ES-I3 (cell line): ENCODE measurements around the gene CAMTA1.

ENCODE experiments used
- H3K36me3 ChIP-seq: 2 replicates; pipeline ENCODE4 v1.6.1; 2013; ENCODE audit warnings: mild to moderate bottlenecking, low read length, control low read depth, moderate library complexity; ENCODE audit not compliant: insufficient read depth
- H3K4me1 ChIP-seq: 2 replicates; pipeline ENCODE4 v1.6.1; 2013; ENCODE audit warnings: mild to moderate bottlenecking, control low read depth, low read length; ENCODE audit not compliant: insufficient read depth
- H3K9ac ChIP-seq: 2 replicates; pipeline ENCODE4 v1.6.1; 2013; ENCODE audit warnings: low read depth, mild to moderate bottlenecking, low read length, moderate library complexity
- H3K9me3 ChIP-seq: 2 replicates; pipeline ENCODE4 v1.6.1; 2013; ENCODE audit warnings: mild to moderate bottlenecking, low read length, moderate library complexity; ENCODE audit not compliant: control insufficient read depth, insufficient read depth

The CAMTA1 gene

DNA sequence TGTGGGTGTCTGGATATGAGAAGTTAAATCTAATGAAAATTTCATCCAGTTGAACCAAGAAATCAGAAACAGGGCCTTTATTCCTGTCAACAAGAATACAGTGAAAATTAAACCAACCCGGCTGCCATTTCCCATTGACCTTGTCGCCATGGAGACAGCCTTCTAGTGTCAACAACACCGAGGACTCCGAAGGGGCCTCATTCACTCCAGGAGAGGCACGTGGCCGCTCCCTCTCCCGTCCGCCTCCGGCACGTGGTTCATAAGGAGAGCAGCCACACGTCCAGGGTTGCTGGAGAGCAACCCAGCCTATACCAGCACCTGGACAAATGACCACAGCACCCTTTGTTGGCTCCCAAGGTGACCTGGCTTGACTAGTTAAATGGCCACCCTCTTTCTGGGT lies 865.5 kb downstream of the CAMTA1 start:
- no peaks in the 10 kb centered on the region for H3K9me3 ChIP-seq
- no peaks in the 10 kb centered on the region for H3K36me3 ChIP-seq
- H3K4me1 ChIP-seq, result no peaks in the 10 kb centered on the region
- H3K9ac ChIP-seq, result no peak overlapping the region

GRCh38 chr1:7651203-7651602 lies 865.9 kb downstream of the CAMTA1 start:
- no peak overlapping the region for H3K9ac ChIP-seq
- no peaks in the 10 kb centered on the region for H3K36me3 ChIP-seq
- H3K4me1 ChIP-seq, result no peaks in the 10 kb centered on the region
- no peaks in the 10 kb centered on the region for H3K9me3 ChIP-seq

GRCh38 chr1:7652061-7652460 lies 866.8 kb downstream of the CAMTA1 start:
- no peaks in the 10 kb centered on the region for H3K36me3 ChIP-seq
- H3K4me1 ChIP-seq, result no peaks in the 10 kb centered on the region
- H3K9me3 ChIP-seq, result no peaks in the 10 kb centered on the region
- H3K9ac ChIP-seq, result no peak overlapping the region

- Histone ChIP-seq H3K36me3 (no peaks in the 10 kb centered on the region), H3K4me1 (no peaks in the 10 kb centered on the region), H3K9ac (no peak overlapping the region), H3K9me3 (no peaks in the 10 kb centered on the region)
Measured at GRCh38 chr1:7652515-7653098, 867.4 kb downstream of the CAMTA1 start.

GRCh38 chr1:7654725-7655124 lies 869.5 kb downstream of the CAMTA1 start:
- H3K36me3 ChIP-seq, result no peaks in the 10 kb centered on the region
- H3K9ac ChIP-seq, result no peak overlapping the region
- H3K4me1 ChIP-seq, result no peaks in the 10 kb centered on the region
- H3K9me3 ChIP-seq, result no peaks in the 10 kb centered on the region

GRCh38 chr1:7655354-7655753 lies 870.1 kb downstream of the CAMTA1 start:
- Histone ChIP-seq H3K9ac (no peak overlapping the region), H3K9me3 (no peaks in the 10 kb centered on the region), H3K4me1 (no peaks in the 10 kb centered on the region), H3K36me3 (no peaks in the 10 kb centered on the region)

GRCh38 chr1:7656557-7657215 lies 871.4 kb downstream of the CAMTA1 start:
- Histone ChIP-seq H3K9me3 (no peaks in the 10 kb centered on the region), H3K36me3 (no peaks in the 10 kb centered on the region), H3K9ac (no peak overlapping the region), H3K4me1 (no peaks in the 10 kb centered on the region)

DNA sequence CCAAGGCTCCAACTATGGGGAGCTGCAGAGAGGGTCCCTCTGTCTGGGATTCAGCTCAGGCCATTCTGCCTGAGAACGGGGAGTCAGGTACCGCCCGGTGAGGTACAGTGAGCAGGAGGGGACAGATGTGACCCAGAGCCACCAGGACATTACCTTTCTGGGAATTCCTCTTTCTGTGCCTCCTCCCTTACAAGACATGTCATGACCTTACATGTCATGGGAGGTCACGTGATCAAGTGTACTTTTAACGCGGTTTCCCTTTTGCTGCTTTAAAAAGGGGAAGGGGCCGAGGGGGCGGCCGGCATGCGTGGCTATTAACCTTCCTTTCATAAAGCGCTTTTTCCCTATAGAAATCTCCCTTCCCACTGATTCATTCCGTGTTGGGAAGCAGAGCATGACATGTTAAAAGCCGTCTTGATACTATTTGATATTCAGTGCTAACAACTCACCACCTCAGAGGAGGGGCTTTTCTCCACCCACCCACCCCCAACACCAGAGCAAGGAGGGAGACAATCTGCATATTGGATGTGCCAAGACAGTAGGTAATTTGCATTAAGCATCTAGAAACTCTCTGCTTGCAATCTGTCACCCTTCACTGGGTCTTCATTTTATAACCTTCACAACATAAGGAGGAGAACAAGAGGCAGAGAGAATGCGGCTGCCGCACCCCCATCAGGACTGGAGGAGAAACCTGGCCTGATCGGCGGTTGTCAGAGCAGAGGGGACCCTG lies 872.2 kb downstream of the CAMTA1 start:
- H3K36me3 ChIP-seq, result no peaks in the 10 kb centered on the region
- no peaks in the 10 kb centered on the region for H3K4me1 ChIP-seq
- H3K9me3 ChIP-seq, result no peaks in the 10 kb centered on the region
- H3K9ac ChIP-seq, result no peak overlapping the region

GRCh38 chr1:7658099-7658498 lies 872.8 kb downstream of the CAMTA1 start:
- Histone ChIP-seq H3K4me1 (no peaks in the 10 kb centered on the region), H3K9ac (no peak overlapping the region), H3K9me3 (no peaks in the 10 kb centered on the region), H3K36me3 (no peaks in the 10 kb centered on the region)

DNA sequence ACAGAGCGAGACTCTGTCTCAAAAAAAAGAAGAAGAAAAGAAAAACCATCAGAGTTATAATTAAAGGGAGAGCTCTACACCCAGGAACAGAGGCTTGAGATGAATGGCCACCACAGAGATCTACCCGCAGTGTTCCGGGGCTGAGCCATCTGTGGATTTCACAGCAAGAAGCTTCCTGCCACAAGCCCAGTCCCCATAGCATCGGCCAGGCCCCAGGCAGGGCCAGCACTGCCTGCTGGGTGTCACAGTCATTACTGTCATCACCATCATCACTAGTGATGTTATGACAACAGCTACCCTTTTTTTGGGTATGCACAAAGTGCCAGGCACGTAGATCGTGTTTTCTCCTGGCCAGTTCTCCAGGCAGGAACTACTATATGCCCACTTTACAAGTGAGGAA lies 874.3 kb downstream of the CAMTA1 start:
- Histone ChIP-seq H3K9ac (no peak overlapping the region), H3K4me1 (no peaks in the 10 kb centered on the region), H3K9me3 (no peaks in the 10 kb centered on the region)

DNA sequence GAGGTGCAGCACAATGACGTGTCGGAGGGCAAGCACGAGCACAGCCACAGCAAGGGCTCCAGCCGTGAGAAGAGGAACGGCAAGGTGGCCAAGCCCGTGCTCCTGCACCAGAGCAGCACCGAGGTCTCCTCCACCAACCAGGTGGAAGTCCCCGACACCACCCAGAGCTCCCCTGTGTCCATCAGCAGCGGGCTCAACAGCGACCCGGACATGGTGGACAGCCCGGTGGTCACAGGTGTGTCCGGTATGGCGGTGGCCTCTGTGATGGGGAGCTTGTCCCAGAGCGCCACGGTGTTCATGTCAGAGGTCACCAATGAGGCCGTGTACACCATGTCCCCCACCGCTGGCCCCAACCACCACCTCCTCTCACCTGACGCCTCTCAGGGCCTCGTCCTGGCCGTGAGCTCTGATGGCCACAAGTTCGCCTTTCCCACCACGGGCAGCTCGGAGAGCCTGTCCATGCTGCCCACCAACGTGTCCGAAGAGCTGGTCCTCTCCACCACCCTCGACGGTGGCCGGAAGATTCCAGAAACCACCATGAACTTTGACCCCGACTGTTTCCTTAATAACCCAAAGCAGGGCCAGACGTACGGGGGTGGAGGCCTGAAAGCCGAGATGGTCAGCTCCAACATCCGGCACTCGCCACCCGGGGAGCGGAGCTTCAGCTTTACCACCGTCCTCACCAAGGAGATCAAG lies 878.3 kb downstream of the CAMTA1 start:
- no peak overlapping the region for H3K9ac ChIP-seq
- H3K4me1 ChIP-seq, result peaks cover 4% of the 10 kb centered on the region; the same call in 1 of the 2 replicates
- no peaks in the 10 kb centered on the region; the same call in 1 of the 2 replicates for H3K9me3 ChIP-seq
- H3K36me3 ChIP-seq, result no peaks in the 10 kb centered on the region

More for the DNA sequence above, 874.3 kb downstream of the CAMTA1 start:
- H3K36me3 ChIP-seq, result no peaks in the 10 kb centered on the region

DNA sequence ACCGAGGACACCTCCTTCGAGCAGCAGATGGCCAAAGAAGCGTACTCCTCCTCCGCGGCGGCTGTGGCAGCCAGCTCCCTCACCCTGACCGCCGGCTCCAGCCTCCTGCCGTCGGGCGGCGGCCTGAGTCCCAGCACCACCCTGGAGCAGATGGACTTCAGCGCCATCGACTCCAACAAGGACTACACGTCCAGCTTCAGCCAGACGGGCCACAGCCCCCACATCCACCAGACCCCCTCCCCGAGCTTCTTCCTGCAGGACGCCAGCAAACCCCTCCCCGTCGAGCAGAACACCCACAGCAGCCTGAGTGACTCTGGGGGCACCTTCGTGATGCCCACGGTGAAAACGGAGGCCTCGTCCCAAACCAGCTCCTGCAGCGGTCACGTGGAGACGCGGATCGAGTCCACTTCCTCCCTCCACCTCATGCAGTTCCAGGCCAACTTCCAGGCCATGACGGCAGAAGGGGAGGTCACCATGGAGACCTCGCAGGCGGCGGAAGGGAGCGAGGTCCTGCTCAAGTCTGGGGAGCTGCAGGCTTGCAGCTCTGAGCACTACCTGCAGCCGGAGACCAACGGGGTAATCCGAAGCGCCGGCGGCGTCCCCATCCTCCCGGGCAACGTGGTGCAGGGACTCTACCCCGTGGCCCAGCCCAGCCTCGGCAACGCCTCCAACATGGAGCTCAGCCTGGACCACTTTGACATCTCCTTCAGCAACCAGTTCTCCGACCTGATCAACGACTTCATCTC lies 879.1 kb downstream of the CAMTA1 start:
- Histone ChIP-seq H3K4me1 (peaks cover 4% of the 10 kb centered on the region; the same call in 1 of the 2 replicates), H3K9ac (no peak overlapping the region), H3K36me3 (no peaks in the 10 kb centered on the region), H3K9me3 (no peaks in the 10 kb centered on the region; the same call in 1 of the 2 replicates)

- no peak overlapping the region for H3K9ac ChIP-seq
- H3K36me3 ChIP-seq, result no peaks in the 10 kb centered on the region
- no peaks in the 10 kb centered on the region; the same call in 1 of the 2 replicates for H3K9me3 ChIP-seq
- peaks cover 4% of the 10 kb centered on the region; the same call in 1 of the 2 replicates for H3K4me1 ChIP-seq
Measured at GRCh38 chr1:7664893-7665250, 879.6 kb downstream of the CAMTA1 start.

DNA sequence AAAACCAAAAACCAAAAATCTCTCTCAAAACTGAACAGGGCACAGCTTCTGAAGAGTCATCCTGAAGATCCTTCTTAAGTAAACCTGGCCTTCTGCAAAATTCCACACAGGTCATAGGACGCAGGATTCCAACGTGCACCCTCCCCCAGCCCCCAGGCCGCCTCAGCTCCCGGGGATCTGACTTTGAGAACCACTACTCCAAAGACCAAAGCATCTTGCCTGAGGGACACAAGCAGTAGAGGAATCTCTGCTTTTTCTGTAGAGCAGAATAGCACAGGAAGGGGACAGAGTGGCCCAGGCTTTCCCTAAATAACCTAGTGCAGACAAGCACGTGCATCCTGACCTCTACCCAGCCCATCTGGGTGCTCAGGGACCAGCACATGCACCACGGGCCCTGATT lies 881.0 kb downstream of the CAMTA1 start:
- H3K9me3 ChIP-seq, result no peaks in the 10 kb centered on the region; the same call in 1 of the 2 replicates
- peaks cover 12% of the 10 kb centered on the region; the same call in 1 of the 2 replicates for H3K4me1 ChIP-seq
- no peak overlapping the region for H3K9ac ChIP-seq
- H3K36me3 ChIP-seq, result no peaks in the 10 kb centered on the region
